OCI-LY3 (cell line): ENCODE results near the gene CDH8.

ENCODE experiments used
- EZH2phosphoT487 ChIP-seq: fragments of 200-600 bp; shearing (Covaris generic); IDR thresholded peaks from 2 replicates; pipeline ENCODE4 v1.6.1; 2018; ENCODE audit warnings: antibody characterized with exemption, mixed run types, low read depth
- TF ChIP-seq, protein P1 (sequence below): fragments of 200-600, 300-600 bp; sonication (generic); IDR thresholded peaks from 2 replicates; pipeline ENCODE4 v1.5.1; 2014; ENCODE audit warnings: antibody characterized with exemption, low read length, low read depth

DNA sequence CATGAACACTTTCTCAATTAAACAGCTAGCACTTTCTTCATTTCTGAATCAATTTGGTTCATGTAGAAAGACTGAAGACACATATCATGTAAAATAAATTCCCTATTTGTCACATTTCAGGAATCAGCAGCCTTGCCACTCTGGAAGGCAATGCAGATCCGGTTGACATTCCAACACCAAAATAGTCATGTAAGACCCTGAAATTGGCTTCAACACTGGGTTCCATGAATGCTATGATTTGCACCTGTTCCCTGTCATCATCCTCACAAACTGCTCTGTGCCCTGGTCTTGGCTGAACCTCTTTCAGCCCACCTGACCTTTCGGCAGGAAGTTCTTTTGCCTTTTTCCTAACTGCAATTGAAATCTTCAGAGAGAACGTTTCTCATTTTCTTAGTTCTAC is 156.9 kb downstream of the CDH8 start:
- TF ChIP-seq, protein P1, sequence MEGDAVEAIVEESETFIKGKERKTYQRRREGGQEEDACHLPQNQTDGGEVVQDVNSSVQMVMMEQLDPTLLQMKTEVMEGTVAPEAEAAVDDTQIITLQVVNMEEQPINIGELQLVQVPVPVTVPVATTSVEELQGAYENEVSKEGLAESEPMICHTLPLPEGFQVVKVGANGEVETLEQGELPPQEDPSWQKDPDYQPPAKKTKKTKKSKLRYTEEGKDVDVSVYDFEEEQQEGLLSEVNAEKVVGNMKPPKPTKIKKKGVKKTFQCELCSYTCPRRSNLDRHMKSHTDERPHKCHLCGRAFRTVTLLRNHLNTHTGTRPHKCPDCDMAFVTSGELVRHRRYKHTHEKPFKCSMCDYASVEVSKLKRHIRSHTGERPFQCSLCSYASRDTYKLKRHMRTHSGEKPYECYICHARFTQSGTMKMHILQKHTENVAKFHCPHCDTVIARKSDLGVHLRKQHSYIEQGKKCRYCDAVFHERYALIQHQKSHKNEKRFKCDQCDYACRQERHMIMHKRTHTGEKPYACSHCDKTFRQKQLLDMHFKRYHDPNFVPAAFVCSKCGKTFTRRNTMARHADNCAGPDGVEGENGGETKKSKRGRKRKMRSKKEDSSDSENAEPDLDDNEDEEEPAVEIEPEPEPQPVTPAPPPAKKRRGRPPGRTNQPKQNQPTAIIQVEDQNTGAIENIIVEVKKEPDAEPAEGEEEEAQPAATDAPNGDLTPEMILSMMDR, result no peak
- no peak for TF ChIP-seq EZH2phosphoT487
